ENCODE measurements around the gene CLCA4. TPM values are rescaled to one million over a fixed set of nuclear protein-coding genes. Genes with fewer than 3 reads are reported as not detected.

Gene CLCA4
- total RNA-seq, 1 donor from 2014 or later = 12.1 TPM

DNA sequence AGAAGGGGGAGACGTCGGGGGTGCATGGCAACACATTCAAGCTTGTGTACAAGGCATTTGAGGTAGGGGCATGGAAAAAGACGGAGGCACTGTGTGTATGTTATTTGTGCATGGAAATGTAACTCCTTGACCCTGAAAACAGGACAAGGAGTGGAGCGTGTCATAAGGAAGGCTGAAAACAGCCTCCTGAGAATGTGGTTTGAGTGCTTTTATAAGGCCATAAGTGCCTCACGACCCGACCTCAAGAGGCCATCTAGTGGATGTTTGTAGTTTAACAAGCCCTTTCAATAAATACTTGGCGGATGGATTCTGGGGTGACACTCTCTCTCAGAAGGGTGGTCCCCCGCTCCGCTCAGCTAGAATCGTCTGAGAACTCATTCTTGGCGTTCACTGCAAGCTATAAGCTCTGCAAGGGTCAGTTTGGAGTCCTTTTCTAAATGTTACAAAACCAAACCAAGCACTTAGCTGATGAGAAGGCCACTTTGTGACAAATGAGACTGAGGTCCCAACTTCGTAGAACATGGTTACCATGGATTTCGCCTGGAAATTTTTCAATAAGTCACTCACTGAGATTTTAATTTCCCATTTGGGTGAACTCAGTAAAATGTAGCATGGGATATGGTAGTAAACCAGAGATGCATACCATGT is 38.8 kb upstream of the CLCA4 start:
- TF ChIP-seq, protein P1, sequence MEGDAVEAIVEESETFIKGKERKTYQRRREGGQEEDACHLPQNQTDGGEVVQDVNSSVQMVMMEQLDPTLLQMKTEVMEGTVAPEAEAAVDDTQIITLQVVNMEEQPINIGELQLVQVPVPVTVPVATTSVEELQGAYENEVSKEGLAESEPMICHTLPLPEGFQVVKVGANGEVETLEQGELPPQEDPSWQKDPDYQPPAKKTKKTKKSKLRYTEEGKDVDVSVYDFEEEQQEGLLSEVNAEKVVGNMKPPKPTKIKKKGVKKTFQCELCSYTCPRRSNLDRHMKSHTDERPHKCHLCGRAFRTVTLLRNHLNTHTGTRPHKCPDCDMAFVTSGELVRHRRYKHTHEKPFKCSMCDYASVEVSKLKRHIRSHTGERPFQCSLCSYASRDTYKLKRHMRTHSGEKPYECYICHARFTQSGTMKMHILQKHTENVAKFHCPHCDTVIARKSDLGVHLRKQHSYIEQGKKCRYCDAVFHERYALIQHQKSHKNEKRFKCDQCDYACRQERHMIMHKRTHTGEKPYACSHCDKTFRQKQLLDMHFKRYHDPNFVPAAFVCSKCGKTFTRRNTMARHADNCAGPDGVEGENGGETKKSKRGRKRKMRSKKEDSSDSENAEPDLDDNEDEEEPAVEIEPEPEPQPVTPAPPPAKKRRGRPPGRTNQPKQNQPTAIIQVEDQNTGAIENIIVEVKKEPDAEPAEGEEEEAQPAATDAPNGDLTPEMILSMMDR (IDR thresholded peaks at IDR 0.05; ENCODE audit: insufficient read depth, low read length, severe bottlenecking) = peak; percentile 53
- peak; percentile 28 for DNase-seq (ENCODE audit: low read depth)
- Histone ChIP-seq H3K4me3 (ENCODE audit: low read depth, low read length) (no peak overlapping the region), H3K36me3 (ENCODE audit: control insufficient read depth, insufficient read depth, low read length) (no peaks in the 10 kb centered on the region), H3K27me3 (ENCODE audit: control insufficient read depth, insufficient read depth, low read length) (no peaks in the 10 kb centered on the region)
- FAIRE-seq = peak; percentile 18

DNA sequence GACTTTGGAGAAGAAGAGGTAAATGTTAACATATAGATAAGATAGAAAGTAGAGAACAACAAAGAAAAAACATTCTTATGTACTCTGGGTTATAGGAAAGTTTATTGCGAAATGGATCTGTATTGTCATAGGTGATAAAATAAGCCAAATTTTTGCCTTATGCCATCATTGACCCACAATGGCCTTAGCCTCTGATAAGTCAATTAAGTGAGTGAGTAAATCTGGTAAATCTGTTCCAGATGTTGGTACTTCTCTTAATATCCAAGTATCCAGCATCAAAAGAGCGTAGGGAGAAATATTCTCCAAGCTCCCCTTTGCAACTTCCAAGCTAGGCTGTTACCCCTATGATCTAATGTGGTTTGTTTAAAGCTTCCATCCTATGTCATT is 38.3 kb upstream of the CLCA4 start:
- DNase-seq (ENCODE audit: low read depth) = peak; percentile 30
- no peak for FAIRE-seq
- Histone ChIP-seq H3K36me3 (ENCODE audit: control insufficient read depth, insufficient read depth, low read length) (no peaks in the 10 kb centered on the region), H3K4me3 (ENCODE audit: low read depth, low read length) (no peak overlapping the region), H3K27me3 (ENCODE audit: control insufficient read depth, insufficient read depth, low read length) (no peaks in the 10 kb centered on the region)
- TF ChIP-seq, protein P1 (IDR thresholded peaks at IDR 0.05; ENCODE audit: insufficient read depth, low read length, severe bottlenecking) = no peak

DNA sequence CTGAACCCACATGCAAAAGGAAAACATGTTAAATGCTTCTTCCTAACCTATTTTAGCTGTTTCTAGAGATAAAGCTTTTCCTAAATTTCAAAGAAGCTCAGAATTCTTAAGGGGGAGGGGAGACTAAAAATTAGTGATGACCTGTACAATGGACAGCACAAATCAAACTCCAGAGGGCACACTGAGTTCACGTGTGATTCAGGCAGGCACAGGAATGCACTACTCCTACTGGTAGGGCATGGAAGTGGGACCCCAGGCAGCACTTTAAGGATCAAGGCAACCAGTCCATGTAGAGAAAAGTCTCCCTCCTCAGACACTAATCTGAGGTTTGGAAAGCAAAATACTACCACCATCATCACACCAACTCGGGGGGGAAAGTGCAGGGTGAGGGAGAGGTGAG is 31.3 kb upstream of the CLCA4 start:
- TF ChIP-seq, protein P1 (IDR thresholded peaks at IDR 0.05; ENCODE audit: insufficient read depth, low read length, severe bottlenecking) = peak; percentile 72
- Histone ChIP-seq H3K36me3 (ENCODE audit: control insufficient read depth, insufficient read depth, low read length) (no peaks in the 10 kb centered on the region), H3K4me3 (ENCODE audit: low read depth, low read length) (no peak overlapping the region), H3K27me3 (ENCODE audit: control insufficient read depth, insufficient read depth, low read length) (no peaks in the 10 kb centered on the region)
- FAIRE-seq (peak; percentile 55), DNase-seq (ENCODE audit: low read depth) (peak; percentile 67)

DNA sequence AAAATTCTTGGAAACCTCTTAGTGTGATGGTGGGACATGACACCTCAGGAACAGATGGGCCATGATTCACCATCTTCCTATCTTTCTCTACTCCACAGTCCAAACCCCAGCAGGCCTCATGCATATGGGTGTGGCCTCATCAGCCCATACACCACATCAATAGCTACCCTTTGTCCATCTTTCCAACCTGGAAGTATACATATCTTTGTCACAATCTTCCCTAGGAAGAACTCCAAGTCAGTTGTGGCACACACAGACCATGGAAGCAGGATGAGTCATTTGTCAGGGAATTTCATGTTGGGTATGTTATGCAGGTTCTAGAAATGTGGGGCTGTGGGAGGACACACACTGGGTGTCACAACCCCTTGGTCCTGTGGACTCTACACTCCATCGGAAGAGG is 30.5 kb upstream of the CLCA4 start:
- Histone ChIP-seq H3K27me3 (ENCODE audit: control insufficient read depth, insufficient read depth, low read length) (no peaks in the 10 kb centered on the region), H3K36me3 (ENCODE audit: control insufficient read depth, insufficient read depth, low read length) (no peaks in the 10 kb centered on the region), H3K4me3 (ENCODE audit: low read depth, low read length) (no peak overlapping the region)
- FAIRE-seq (no peak), DNase-seq (ENCODE audit: low read depth) (peak; percentile 36)
- TF ChIP-seq, protein P1 (IDR thresholded peaks at IDR 0.05; ENCODE audit: insufficient read depth, low read length, severe bottlenecking) = no peak

DNA sequence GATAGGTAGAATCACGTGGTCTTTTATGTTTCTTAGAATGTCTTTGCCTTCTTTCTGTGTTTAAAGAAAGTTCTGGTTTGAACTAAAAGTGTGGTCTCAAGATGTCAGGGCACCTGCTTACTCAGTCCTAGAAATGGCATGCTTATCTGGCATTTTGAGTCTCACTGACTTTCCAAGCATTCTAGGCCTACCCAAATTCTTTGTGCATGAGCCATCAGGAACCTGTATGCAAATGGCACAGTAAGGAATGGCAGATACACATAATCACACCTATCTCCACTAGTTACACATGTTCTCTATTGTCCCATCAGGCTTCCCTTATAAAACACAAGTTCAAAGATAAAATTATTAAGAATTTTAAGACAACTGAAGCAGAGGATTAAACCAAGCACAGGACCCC is 29.5 kb upstream of the CLCA4 start:
- DNase-seq (ENCODE audit: low read depth) (peak; percentile 92), FAIRE-seq (no peak)
- Histone ChIP-seq H3K27me3 (ENCODE audit: control insufficient read depth, insufficient read depth, low read length) (no peaks in the 10 kb centered on the region), H3K4me3 (ENCODE audit: low read depth, low read length) (no peak overlapping the region), H3K36me3 (ENCODE audit: control insufficient read depth, insufficient read depth, low read length) (no peaks in the 10 kb centered on the region)
- TF ChIP-seq, protein P1 (IDR thresholded peaks at IDR 0.05; ENCODE audit: insufficient read depth, low read length, severe bottlenecking) = no peak

Data from bronchial epithelial cell (primary cell).